Measurements from ENCODE around the gene RRP9.

Gene RRP9

GRCh38 chr3:51960386-51960785, 18.7 kb upstream of the RRP9 start:
- H3K4me3 ChIP-seq (ENCODE audit: low read length): no peak overlapping the region
- no peak for TF ChIP-seq CTCF (conservative IDR thresholded peaks at IDR 0.05; ENCODE audit: low read length)
- DNase-seq (ENCODE audit: low read depth): no peak

GRCh38 chr3:51959651-51960050, 17.9 kb upstream of the RRP9 start:
- TF ChIP-seq CTCF (conservative IDR thresholded peaks at IDR 0.05; ENCODE audit: low read length): no peak
- no peak for DNase-seq (ENCODE audit: low read depth)
- H3K4me3 ChIP-seq (ENCODE audit: low read length): no peak overlapping the region

- no peak for DNase-seq (ENCODE audit: low read depth)
- no peak overlapping the region for H3K4me3 ChIP-seq (ENCODE audit: low read length)
- no peak for TF ChIP-seq CTCF (conservative IDR thresholded peaks at IDR 0.05; ENCODE audit: low read length)
These were observed 17.2 kb upstream of the RRP9 start for GRCh38 chr3:51958603-51959521.

- no peak for DNase-seq (ENCODE audit: low read depth)
- no peak for TF ChIP-seq CTCF (conservative IDR thresholded peaks at IDR 0.05; ENCODE audit: low read length)
- no peak overlapping the region for H3K4me3 ChIP-seq (ENCODE audit: low read length)
These were observed 16.0 kb upstream of the RRP9 start for GRCh38 chr3:51957520-51958205.

GRCh38 chr3:51955893-51956770, 14.4 kb upstream of the RRP9 start:
- H3K4me3 ChIP-seq (ENCODE audit: low read length): no peak overlapping the region
- no peak for DNase-seq (ENCODE audit: low read depth)
- TF ChIP-seq CTCF (conservative IDR thresholded peaks at IDR 0.05; ENCODE audit: low read length): peak; percentile 36

- no peak for DNase-seq (ENCODE audit: low read depth)
- TF ChIP-seq CTCF (conservative IDR thresholded peaks at IDR 0.05; ENCODE audit: low read length): no peak
- no peak within 1 kb of the TSS for H3K4me3 ChIP-seq (ENCODE audit: low read length)
These were observed 13.6 kb upstream of the RRP9 start, which contains the start of gene GPR62 for GRCh38 chr3:51955175-51955892. Gene GPR62, plus strand, starts transcription at chr3:51955381. Its CDS starts 272 bp downstream, at chr3:51955653.

All from AG10803 (cell line).